Fibroblast of the aortic adventitia (primary cell): Measurements from ENCODE around the gene ARHGAP26. TPM values are rescaled to one million over a fixed set of nuclear protein-coding genes. Genes with fewer than 3 reads are reported as not detected.
A peak's percentile ranks its signal among the peaks of the same experiment; 100 is the strongest.

Experiments used
- DNase-seq: peaks from one replicate; pipeline ENCODE4 v3.0.0-alpha.2; 2010; ENCODE audit warnings: low read depth
- H3K4me3 ChIP-seq: 2 replicates; pipeline ENCODE4 v1.5.1; 2011; ENCODE audit warnings: low read depth, mild to moderate bottlenecking, control low read depth, low read length, moderate library complexity
- CTCF ChIP-seq: IDR thresholded peaks from 2 replicates; pipeline ENCODE4 v1.5.1; 2011; ENCODE audit warnings: mild to moderate bottlenecking, low read length, control low read depth, inconsistent platforms; ENCODE audit not compliant: insufficient read depth
- total RNA-seq: library from RNA; depleted of rRNA; stranded (reverse); fragments of >200 nt; gene quantifications from 2 replicates; pipeline ENCODE4 v1.2.3, GENCODE V29; 2012; ENCODE audit warnings: low replicate concordance

Gene ARHGAP26
- total RNA-seq, 1 donor, result 9.0 TPM

GRCh38 chr5:143244000-143244736 is 474.0 kb downstream of the ARHGAP26 start:
- H3K4me3 ChIP-seq, result peak overlapping the region; percentile 53
- no peak for TF ChIP-seq CTCF
- DNase-seq, result peak; percentile 98

GRCh38 chr5:143244990-143245389 is 474.8 kb downstream of the ARHGAP26 start:
- no peak for TF ChIP-seq CTCF
- H3K4me3 ChIP-seq, result peak overlapping the region; percentile 15
- no peak for DNase-seq

GRCh38 chr5:143245929-143246561 is 475.9 kb downstream of the ARHGAP26 start:
- no peak for TF ChIP-seq CTCF
- H3K4me3 ChIP-seq, result no peak overlapping the region
- peak; percentile 91 for DNase-seq

GRCh38 chr5:143247134-143247815 is 477.1 kb downstream of the ARHGAP26 start:
- TF ChIP-seq CTCF, result no peak
- H3K4me3 ChIP-seq, result no peak overlapping the region
- DNase-seq, result no peak

GRCh38 chr5:143248391-143248790 is 478.2 kb downstream of the ARHGAP26 start:
- no peak for DNase-seq
- TF ChIP-seq CTCF, result no peak

GRCh38 chr5:143248822-143249579 is 478.8 kb downstream of the ARHGAP26 start:
- no peak overlapping the region for H3K4me3 ChIP-seq
- peak; percentile 92 for DNase-seq
- no peak for TF ChIP-seq CTCF

More at GRCh38 chr5:143248391-143248790, 478.2 kb downstream of the ARHGAP26 start:
- H3K4me3 ChIP-seq, result no peak overlapping the region
